HG03442 (cell line): Measurements from ENCODE around the gene STAT5A.
"Not testable (repeated sequence)": the region's sequence is repeated elsewhere in the genome, so short reads cannot be mapped to it uniquely, and the experiment has no call there.

ENCODE experiments used
- ATAC-seq: cut with Tn5 transposase; IDR thresholded peaks from one replicate; pipeline ENCODE4 v1.9.1; 2021; ENCODE audit warnings: mild to moderate bottlenecking, moderate library complexity; ENCODE audit not compliant: unreplicated experiment

The STAT5A gene

GRCh38 chr17:42305031-42305330, 16.7 kb downstream of the STAT5A start:
- not testable (repeated sequence) for ATAC-seq

- ATAC-seq = no peak
Observed at GRCh38 chr17:42305543-42306384, 17.5 kb downstream of the STAT5A start.

GRCh38 chr17:42306385-42306667, 18.0 kb downstream of the STAT5A start:
- no peak for ATAC-seq

- no peak for ATAC-seq
Observed at GRCh38 chr17:42307362-42307927, 19.1 kb downstream of the STAT5A start.

GRCh38 chr17:42308446-42308845, 20.1 kb downstream of the STAT5A start:
- no peak for ATAC-seq

- no peak for ATAC-seq
Observed at GRCh38 chr17:42309142-42309541, 20.8 kb downstream of the STAT5A start.

- ATAC-seq = no peak
Observed at GRCh38 chr17:42309986-42310786, 21.9 kb downstream of the STAT5A start.

- no peak for ATAC-seq
Observed at GRCh38 chr17:42310787-42311215, 22.5 kb downstream of the STAT5A start.

GRCh38 chr17:42311240-42312034, 23.1 kb downstream of the STAT5A start:
- no peak for ATAC-seq

- no peak for ATAC-seq
Observed at GRCh38 chr17:42312035-42312284, 23.7 kb downstream of the STAT5A start.

GRCh38 chr17:42312285-42313130, 24.2 kb downstream of the STAT5A start:
- no peak for ATAC-seq

GRCh38 chr17:42313389-42313772, 25.1 kb downstream of the STAT5A start:
- ATAC-seq = no peak

GRCh38 chr17:42313773-42314566, 25.7 kb downstream of the STAT5A start:
- ATAC-seq = no peak

GRCh38 chr17:42315402-42316156, 27.3 kb downstream of the STAT5A start:
- ATAC-seq = peak; percentile 43

- ATAC-seq = no peak
Observed at GRCh38 chr17:42316755-42317154, 28.5 kb downstream of the STAT5A start.

GRCh38 chr17:42317266-42317845, 29.1 kb downstream of the STAT5A start:
- no peak for ATAC-seq

- not testable (repeated sequence) for ATAC-seq
Observed at GRCh38 chr17:42317967-42318366, 29.7 kb downstream of the STAT5A start.

GRCh38 chr17:42321555-42321954, 33.3 kb downstream of the STAT5A start:
- ATAC-seq = no peak
